NOMO-1 treated with dmso at 0.1 percent for 144 hours (cell line): ENCODE data around the gene PEMT.

Experiments
- DNase-seq: peaks from one replicate; lab custom pipeline; 2025; ENCODE audit not compliant: unreplicated experiment; lab: John Stamatoyannopoulos, UW

The PEMT gene

DNA sequence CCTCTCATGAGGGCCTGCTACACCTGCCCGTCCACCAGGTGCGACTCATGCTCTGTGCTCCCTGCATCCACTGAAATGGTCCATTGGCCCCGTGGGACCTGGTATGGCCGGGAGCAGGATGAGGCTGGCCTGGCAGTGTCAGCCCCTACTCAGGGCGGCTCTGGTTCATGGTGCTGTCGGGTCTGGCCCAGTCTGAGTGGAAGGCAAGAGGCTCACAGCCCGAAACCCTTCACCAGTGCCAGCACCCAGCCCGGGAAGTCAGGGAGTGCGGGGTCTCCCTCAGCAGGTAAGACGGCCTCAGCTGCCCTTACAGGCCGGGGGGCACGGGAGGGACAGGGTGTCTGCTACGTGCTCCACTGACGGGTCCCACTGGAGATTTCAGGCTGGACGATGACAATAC is 54.8 kb downstream of the PEMT start:
- no peak for DNase-seq

DNA sequence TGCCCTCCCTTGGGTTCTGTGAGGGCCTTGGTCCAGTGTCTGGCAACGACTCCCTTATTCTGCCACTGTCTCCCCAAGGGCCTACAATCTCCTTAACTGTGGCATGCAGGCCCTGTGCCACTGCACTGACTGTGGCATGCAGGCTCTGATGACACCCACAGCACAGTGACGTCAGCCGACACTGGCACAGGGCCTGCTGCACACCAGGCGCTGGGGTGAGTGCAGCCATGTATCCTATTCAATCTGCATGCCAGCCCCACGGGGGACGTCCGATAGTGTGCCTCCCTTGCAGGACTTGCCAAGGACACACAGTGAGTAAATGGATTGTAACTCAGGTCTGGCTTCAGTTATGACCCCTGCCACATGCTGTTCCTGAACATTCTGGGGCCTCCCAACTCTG is 55.6 kb downstream of the PEMT start:
- no peak for DNase-seq

DNA sequence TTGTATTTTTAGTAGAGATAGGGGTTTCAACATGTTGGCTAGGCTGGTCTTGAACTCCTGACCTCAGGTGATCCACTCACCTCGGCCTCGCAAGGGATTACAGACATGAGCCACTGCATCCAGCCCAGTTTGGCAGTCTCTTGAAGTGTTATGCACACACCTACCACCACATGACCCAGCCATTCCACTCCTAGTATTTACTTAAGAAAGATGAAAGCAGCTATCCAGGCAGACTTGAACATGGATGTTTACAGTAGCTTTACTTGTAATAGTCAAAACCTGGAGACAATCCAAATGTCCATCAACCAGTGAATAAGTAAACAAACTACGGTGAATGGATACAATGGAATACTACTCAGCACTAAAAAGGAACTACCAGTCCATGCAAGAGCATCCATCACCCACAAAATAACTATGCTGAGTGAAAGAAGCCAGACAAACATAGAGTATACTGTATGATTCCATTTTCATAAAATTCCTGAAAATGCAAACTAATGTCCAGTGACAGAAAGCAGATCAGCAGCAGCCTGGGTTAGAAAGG is 57.5 kb downstream of the PEMT start:
- DNase-seq: no peak

DNA sequence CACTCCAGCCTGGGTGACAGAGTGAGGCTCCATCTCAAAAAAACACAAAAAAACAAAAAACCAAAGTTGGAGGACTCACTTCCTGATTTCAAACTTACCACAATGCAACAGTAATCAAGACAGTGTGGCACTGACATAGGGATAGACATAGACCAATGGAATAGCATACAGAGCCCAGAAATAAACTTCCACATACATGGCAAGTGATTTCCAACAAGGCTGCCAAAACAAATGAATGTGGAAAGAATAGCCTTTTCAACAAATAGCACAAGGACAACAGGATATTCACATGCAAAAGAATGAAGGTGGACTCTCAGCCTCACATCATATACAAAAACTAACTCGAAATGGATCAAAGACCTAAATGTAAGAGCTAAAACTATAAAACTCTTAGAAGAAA is 58.5 kb downstream of the PEMT start:
- no peak for DNase-seq

DNA sequence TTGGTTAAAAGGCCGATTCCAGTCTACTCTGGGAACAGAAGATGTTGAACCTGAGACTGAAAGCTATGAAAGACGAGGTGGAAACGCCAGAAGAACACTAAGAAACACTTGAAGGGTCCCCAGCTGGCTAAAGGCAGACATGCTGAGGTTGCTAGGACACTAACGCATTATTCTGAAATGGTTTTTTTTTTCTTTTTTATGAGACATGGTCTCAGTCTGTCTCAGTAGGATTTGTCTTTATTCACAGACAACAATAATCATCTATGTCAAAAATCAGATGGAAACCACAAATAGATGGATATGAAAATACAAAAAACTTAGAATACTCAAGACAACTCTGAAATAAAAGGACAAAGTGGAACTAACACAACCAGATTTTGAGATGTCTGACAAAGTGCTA is 60.4 kb downstream of the PEMT start:
- no peak for DNase-seq

DNA sequence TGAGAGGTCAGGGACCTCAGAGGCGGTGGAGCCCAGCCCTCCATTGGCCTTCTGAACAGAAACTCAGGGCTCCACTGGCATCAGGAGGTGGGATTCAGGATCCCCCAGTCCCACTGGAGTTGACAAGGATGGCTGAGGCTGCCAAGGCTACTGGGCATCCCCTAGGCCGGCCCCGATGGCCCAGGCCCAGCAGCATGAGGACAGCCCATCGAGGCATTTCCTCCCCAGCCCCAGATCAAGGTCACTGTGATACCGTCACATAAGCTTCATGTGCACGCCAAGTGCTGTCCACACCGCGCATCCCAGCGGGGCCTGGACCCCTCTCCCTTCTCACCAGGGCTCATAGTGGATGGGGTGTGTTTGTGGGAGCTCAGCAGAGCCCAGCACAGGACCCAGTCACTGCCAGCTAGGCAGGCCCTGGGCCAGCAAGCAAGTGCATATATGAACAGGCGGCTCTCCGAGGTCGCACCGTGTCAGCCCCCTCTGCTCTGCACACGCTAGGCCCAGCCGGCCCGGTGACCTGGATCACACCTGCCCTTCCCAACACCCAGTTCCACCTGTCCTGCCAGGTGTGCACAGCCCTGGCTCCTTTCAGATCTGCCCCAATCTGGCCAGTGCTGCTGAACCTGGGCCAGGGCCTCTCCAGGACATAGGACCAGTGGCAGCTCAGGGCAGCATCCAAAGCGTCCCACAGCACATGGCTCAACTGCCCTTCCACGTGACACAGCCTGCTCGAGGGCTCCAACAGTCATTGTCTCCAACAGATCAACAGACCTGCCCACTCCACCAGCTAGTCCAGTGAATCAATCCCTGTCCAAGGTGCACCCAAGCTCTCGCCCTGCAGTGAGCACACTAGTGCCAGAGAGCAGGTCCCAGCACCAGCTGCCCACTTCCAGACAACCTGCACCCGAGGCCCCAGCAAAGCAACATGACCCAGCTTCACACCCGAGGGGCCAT is 62.5 kb downstream of the PEMT start:
- no peak for DNase-seq

DNA sequence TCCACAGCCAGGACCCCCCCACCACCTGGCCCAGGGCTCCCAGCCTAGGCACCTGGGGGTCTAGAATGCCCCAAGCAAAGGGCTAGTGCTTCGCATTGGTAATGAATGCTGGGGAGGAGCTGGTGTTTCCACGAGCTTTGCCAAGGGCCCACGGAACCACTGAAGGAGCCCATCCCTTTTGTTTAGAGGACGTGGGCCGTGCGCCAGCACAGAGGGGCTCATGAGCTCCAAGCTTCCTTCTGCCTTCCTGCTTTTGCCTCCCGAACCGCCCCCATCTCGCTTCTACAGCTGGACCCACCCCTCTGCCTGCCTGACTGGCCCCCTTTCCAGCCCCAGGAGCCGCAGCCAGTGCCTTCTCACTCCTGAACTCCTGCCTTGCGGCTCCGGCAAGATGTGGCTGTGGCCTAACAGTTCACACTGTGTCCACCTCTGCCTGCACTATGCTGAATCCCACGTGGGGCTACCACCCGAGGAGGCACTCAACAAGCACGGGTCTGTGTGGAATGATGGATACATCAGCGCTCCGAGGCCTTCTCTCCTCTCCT is 63.5 kb downstream of the PEMT start:
- DNase-seq: no peak

DNA sequence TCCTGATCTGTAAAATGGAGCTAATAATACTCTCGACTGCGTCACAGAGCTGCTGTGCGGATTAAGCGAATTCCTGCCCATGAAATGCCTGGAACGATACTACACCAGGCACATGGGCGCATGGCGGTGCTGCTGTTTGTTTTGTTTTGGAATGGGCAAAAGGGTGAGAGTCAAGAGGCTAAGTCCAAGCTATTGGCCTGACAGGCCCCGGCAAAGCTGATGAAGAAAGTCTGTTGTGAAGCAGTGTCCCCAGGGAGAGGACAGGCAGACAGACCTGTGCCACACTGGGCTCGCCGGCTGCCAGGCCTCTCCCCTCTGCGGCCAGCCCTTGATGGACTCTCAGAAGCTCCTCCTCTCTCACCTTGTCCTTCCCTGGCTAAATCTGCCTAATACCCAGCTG is 64.0 kb downstream of the PEMT start:
- DNase-seq: no peak

DNA sequence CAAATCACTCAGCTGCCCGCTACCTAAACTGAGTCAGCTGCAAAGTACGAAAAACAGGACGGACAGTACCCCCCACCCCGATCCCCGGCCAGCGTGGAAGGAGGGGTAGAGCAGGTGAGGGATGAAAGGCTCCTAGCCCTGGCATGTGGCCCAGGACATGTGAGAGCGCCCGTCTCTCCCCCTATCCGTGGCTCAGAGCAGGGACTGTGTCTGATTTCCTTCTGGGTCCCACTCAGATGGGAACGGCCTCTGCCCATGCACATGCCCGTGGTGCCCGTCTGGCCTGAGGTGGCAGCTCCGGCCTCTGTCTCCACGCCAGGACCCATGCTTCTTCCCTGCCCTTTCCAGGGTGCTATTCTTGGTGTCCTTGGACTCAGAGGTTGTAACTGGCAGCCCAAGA is 65.1 kb downstream of the PEMT start:
- no peak for DNase-seq

DNA sequence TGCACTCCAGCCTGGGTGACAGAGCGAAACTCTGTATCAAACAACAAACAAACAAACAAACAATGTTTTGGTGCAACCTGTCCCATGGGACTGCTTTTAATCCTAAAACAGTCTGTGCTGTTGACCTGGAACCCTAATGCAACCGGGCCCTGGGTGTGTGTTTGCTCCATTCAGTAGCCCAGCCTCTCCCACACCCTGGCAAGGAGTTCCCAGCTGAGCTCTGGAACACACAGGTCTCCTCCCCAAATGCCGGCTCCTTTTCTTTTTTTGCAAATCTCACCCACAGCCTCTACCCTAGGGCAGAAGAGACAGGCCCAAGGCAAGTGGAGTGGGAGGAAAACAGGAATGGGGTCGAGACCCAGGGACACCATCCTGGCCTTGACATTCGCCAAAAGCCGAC is 65.6 kb downstream of the PEMT start:
- no peak for DNase-seq

DNA sequence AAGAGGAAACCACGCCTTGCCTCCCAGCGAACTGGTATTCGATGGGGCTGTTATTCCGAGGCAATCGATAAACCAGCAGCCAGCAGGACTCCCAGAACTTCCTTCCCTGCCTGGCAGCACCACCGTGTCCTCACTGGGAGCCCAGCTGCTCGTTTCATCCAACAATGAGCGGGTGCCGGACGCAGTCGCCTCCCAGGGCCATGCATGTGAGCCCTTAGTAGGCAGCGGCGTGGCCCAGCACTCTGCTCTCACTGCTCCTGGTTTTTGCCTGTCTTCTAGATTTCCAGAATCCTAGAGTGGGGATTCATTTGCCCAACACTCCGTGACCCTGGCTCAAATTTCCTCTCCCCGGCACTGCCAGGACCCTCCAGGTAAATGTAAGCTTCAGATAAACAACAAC is 66.2 kb downstream of the PEMT start:
- DNase-seq: no peak

DNA sequence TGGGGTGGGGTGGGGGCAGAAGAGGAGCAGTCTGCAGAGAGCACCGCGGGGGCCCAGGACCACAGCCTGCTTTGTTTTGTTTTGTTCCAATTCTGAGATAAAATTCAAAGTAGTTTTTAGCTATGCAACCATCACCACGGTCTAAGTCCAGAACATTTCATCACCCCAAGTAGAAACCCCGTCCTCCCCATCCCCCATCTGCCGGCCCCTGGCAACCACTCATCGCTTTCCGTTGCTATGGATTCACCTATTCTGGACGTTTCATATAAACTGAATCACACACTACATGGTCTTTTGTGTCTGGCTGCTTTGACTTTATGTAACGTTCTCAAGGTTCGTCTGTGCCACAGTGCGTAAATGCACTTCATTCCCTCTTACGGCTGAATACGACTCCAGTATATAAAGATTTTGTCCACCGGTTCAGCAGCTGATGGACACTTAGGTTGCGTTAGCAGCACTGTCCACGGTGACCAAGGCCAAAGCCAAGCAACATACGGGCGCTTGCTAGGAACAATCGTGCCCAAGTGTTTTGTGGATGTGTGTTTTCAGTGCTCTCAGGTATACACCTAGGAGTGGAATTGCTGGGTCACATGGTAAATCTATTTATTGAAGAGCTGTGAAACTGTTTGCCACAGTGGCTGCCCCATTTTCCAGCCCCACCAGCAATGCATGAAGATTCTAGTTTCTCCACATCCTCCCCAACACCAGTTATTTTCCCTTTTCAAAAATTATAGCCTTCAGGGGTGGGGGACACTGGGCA is 67.6 kb downstream of the PEMT start:
- DNase-seq: no peak

DNA sequence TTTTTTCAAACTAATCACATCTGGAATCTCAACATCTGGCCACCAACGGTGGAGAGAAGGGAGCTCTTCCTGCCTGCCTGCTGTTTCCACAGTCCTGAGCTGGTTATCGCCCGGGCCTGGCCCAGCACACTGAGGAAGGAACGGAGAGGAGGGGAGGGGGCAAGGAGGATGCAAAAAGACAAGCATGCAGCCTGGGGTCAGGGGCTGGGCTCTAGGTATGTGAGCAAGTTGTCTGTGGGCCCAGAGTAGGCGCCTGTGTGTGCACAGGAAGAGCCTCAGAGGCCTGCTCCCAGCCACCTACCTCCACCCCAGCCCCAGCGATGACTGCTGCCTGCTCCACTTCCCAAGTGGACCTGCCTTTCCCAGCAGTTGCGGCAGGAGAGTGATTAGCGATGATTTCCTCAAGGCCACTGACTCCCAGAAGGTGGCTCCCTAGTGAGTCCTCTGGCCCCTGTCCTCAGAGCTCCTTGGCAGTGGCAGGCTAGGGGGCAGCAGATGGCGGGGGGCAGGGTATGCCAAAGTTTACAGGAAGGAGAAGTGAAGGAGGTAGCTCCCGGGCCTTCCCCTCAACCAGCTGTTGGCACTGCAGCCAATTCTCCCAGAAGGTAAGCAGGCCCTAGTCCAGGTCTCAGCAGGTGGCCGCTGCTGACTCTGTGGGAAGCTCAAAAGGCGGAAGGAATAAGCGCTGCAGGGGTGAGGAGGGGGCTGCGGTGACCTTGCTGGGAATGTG is 68.3 kb downstream of the PEMT start:
- DNase-seq: no peak

DNA sequence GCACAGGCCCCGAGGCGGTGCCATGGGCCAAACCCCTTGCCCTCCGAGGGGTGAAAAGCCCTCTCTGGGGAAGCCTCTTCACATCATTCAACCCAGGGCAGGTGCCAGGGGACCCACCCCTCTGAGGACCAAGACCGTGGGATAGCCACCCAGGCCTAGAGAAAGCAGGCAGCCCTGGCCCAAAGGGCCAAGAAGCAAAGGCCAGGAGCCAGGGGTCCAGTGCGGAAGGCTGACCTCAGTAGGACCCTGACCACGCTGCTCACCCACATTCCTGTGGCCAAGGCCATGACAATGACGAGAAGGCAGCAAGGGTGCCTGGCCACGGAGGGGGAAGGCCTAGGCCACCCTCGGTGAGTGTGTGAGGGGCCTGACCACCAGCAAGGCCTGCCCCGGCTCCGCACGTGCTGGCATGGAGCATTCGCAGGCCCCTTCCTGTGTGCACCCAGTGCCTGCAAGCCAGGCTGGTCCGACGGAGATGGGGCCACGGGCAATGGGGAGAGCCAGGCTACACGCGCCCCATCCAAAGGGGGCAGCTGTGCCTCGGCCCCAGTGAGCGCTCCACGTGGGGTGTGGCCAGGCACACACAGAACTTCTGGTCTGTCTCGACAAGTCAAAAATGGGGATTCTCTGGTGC is 70.8 kb downstream of the PEMT start:
- no peak for DNase-seq

DNA sequence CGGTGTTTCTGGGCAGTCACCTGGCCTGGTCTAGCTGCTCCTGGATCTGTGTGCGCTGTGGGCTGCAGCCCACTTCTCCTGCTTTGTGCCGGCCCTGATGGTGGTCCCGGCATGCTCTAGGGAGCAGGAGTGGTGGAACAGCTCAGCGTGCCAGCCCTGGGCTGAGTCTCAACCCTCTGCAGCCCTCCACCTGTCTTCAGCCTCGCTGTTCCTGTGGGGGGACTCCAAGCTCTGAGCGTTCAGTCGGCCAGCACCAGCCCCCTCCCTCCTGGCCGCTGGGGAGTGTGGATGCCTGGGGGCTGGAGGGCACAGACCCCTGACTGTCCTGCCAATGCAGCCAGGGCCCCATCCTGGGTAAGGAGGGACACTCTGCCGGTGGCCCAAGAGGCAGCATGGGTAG is 71.6 kb downstream of the PEMT start:
- no peak for DNase-seq

DNA sequence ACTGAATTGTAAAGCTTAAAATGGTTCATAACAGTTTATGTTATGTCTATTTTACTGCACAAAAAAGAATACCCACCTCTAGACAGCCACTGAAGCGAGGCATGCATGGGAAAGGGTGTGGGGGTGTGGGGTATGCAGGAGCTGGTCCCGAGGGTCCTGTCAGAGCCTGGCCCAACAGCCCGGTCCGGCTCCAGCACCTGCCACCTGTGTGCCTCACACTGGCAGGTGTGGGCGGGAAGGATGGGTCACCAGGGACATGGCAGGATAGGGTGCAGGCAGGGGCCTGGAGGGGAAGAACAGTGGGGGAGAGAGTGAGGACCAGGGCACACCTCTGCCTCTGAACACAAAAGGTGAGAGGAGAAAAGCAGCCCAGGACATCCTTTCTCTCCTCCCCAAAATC is 72.6 kb downstream of the PEMT start:
- DNase-seq: no peak

DNA sequence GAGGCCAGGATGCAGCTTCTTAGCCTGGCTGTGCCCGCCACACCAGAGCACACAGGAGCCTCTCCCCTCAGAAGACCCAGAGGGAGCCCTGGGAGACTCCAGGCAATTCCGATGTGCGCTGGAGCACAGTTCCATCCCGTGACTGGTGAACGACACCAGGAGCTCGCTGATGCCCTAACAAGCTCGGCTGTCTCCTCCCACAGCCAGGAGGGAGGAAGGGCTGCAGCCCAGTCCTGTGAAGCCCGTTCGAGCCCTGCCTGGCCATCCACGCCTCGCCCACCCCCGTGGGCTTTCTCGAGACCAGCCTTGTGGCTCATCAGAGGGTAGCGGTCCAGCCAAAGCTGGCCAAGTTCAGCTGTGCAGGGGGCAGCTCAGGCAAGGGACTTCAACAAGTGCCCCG is 73.5 kb downstream of the PEMT start:
- DNase-seq: no peak

DNA sequence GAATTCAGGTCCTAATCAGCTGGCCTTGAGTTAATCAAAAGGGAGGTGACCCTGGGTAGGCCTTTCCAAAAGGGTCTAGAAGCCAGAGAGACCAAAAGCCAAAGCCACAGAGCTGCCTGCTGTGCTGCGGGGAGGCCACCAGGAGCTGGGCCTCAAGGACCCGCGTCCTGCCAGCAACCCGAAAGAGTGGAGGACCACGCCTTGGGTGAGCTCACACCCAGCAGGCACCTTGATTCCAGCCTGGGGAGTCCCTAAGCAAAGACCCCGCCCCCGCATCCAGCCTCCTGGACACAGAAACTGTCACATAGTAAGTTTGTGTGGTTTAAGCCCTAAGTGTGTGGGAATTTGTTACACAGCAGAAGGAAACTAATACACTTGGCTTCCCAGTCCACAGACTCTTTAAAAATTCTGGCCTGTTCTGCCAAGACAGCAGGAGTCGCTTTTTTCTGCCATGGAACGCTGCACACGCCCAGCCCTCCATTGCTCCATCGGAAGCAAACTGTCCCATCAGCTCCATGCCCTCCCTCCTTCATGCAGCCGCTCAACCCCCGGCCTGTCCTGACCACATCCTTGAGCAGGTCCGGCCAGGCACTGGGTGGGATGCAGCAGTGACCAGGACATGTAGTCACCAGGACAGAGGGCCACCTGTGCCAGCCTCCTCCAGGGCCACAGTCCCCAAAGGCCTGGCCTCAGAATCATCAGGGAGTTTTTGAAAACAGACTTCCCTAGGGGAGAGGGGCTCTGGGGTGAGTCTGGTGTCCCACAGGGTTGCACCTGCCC is 74.4 kb downstream of the PEMT start:
- no peak for DNase-seq

DNA sequence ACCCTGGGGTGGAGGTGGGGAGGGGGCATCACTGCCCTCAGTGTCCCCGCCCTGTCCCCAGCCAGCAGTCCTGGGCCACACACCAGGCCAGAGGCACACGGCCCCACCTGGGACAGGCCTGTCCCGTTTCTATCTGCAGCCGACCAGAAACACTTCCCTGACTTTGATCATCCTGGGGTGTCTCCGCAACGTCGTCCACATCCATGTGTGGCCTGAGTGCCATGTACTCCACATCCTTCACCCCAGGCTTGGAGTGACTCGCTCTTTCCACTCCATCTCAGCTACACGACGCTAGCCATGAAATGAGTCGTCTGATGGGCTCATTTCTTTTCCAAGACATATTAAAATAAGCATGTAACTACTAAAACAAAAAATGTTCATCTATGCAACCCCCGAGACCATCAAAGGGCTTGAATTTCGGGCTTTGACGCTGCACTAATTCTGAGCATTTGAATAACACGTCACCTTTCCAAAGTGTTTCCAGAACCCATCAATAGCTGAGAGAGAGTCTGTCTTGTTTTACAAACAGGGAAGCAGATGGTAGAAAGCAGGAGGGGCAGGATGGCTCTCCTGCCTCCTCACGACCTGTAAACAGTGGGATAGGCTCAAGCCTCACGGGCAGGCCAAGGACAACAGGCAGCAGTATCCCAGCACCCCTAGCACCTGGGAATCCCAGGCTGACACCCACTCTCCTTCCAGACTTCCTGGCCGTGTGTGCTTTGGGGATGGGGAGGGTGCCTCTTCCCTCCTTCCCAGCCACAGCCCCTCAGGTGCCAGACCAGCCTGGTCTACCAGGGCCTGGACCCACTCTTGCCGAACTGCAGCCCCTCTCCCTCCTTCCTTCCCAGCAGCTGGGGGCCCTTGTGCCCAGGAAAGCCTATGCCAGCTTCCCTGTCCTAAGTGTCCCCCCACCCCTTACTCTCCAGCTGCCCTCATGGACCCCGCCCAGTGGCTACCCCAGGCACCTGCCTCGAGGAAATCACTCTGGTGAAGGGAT is 75.3 kb downstream of the PEMT start:
- no peak for DNase-seq
